Retinal pigment epithelial cell (primary cell): Measurements from ENCODE around the gene R3HDM2.

Experiments
- DNase-seq: peaks from one replicate; pipeline ENCODE4 v3.0.0-alpha.2; 2010; ENCODE audit warnings: low read depth
- H3K4me3 ChIP-seq: 2 replicates; pipeline ENCODE4 v1.5.1; 2011; ENCODE audit warnings: mild to moderate bottlenecking, low read length, control low read depth, moderate library complexity
- TF ChIP-seq, protein P1 (sequence below): conservative IDR thresholded peaks from 2 replicates; pipeline ENCODE4 v1.5.1; 2011; ENCODE audit warnings: low read depth, low read length, control low read depth, inconsistent platforms

The R3HDM2 gene

DNA sequence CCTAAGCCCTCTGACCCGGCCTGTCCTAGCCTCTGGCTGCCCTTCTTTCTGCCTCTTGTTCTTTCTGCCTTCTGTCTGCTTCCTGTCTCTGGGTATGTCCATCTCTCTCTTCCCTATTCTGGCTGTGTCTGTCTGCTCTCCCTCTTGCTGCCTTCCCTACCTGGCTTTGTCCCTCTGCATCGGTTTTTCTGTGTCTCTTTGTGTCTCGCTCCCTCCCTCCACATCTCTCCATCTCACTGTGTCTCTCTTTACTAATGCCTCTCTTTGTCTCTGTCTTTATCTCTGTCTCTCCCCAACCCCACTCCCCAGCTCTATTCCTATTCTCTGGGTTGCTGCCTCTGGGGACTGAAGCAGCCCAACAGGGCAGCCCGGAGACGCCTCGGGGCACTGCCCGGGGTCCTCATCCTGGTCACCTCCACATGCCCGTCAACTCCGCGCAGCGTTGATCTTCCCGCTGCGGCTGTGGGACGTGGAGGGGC is 191.2 kb downstream of the R3HDM2 start:
- TF ChIP-seq, protein P1, sequence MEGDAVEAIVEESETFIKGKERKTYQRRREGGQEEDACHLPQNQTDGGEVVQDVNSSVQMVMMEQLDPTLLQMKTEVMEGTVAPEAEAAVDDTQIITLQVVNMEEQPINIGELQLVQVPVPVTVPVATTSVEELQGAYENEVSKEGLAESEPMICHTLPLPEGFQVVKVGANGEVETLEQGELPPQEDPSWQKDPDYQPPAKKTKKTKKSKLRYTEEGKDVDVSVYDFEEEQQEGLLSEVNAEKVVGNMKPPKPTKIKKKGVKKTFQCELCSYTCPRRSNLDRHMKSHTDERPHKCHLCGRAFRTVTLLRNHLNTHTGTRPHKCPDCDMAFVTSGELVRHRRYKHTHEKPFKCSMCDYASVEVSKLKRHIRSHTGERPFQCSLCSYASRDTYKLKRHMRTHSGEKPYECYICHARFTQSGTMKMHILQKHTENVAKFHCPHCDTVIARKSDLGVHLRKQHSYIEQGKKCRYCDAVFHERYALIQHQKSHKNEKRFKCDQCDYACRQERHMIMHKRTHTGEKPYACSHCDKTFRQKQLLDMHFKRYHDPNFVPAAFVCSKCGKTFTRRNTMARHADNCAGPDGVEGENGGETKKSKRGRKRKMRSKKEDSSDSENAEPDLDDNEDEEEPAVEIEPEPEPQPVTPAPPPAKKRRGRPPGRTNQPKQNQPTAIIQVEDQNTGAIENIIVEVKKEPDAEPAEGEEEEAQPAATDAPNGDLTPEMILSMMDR: no peak
- DNase-seq: no peak
- peak overlapping the region; percentile 42 for H3K4me3 ChIP-seq

DNA sequence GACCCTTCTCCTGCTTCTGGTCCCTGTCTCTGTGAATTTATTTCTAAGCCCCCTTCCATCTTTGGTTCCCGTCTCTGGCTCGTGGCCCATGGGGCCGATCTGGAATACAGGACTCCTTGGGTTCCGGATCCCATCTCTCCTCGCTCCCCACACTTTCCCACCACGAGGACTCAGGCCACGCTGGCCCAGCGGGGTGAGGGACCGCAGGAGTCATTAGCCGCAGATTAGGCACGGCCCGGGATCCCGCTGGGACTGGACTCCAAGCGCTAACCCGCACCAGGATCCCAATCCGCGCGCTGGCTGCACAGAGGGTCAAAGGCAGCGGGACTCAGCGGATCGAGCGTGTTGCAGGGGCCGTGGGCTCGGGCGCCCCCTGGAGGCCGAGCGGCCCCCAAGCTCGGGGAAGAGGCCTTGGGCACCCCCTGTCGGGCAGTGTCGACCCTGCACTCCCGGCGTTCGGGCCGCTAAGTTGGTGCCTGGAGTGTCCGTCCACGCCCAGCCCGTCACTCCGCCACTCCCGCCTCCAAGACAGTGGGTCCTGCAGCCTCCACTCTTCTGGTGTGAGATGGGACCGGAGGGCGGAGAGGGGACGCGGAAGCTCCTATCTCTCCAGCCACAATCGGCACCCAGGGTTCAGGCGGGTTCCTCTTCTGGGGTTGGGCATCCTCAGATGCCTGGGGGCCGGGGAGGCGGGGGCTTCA is 191.8 kb downstream of the R3HDM2 start:
- TF ChIP-seq, protein P1: peak; percentile 100
- no peak for DNase-seq
- H3K4me3 ChIP-seq: peak overlapping the region; percentile 21

DNA sequence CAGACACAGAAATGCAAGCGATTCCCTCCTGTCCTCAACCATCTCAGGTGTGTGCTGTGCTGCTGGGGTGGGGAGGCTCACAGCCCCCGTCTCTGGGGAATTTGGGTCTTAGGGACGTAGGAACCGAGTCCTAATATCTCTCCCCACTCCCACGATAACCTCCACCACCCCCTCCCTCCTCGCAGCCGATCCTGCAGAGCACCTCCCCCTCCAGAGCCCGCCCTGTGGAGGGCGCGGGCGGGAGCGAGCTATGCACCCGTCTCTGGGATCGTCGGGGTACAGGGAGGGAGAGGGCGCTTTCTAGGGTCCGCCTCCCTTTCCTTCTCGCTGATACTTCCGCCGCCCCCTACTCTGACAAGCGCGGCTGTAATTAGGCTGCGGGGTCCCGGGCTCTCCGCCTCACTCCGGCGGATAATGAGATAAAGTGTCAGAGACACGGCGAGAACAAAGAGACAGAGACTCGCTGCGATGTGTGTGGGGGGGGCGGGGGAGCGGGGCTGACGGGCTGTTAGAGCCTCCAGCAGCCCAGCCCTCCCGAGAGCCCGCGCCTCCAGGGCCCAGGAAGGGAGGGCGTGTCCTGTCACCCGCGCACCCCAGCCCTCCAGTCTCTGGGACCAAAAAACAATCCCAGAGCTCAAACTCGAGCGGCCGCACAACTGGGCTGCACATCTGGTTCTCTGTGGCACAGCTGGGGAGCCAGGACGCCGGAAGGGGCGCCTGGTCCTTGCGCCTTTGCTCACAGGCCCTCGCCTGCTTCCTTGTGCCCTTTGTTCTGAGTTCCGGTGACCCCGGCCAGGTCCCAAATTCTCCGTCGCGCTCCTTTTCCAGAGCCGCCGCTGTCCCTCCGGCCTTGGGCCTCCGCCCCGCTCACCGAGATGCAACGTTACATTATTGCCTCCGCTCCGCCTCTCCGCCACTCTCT is 192.7 kb downstream of the R3HDM2 start:
- H3K4me3 ChIP-seq: peak overlapping the region; percentile 21
- no peak for DNase-seq
- TF ChIP-seq, protein P1: no peak

DNA sequence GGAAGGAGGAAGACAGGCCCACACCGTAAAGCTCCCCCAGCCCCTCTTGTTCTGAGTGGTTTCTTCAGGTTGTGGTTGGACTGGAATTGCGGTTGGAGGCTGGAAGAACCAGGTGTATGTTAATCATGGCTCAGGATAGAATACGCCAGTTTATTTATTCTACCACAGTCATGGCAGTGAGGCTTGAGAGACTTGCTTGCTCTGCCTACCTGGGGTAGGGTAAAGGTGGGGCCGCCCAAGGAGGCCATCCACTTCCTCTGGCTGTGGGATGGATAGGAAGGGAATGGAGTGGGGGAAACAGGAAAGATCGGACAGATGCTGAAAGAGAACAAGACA is 193.3 kb downstream of the R3HDM2 start:
- DNase-seq: no peak
- H3K4me3 ChIP-seq: no peak overlapping the region
- TF ChIP-seq, protein P1: no peak

DNA sequence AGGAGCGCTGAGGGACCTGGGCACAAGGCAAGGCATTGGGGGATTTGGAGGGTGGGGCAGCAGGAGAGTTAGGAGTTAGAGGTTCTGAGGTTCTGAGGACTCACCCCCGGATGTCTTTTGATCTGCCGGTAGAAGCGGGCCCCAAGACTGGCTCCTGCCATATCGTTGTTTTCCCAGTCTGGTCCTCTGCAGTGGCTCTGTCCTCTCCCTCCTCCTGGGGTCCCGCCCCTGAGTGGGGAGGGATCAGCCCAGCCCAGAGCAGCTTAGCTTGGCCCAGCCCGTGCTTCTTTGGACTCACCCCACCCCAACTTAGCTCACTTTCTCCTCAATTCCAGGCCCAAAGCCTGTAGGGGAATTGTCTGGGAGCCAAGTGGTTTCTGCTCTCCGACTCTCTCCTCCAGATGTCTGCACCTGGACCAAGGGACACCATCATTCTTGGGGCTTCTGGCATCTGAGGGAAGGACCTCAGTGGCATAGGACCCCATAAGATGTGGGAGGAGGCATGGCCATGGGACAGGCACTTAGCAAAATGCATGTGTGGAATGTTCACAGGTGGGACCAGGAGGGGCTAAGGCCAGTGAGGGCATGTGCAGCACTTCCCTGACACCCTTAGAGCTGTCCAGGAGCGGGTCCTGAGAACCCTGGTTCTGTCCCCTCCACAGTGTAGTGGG is 193.8 kb downstream of the R3HDM2 start:
- TF ChIP-seq, protein P1: no peak
- DNase-seq: no peak
- no peak overlapping the region for H3K4me3 ChIP-seq

DNA sequence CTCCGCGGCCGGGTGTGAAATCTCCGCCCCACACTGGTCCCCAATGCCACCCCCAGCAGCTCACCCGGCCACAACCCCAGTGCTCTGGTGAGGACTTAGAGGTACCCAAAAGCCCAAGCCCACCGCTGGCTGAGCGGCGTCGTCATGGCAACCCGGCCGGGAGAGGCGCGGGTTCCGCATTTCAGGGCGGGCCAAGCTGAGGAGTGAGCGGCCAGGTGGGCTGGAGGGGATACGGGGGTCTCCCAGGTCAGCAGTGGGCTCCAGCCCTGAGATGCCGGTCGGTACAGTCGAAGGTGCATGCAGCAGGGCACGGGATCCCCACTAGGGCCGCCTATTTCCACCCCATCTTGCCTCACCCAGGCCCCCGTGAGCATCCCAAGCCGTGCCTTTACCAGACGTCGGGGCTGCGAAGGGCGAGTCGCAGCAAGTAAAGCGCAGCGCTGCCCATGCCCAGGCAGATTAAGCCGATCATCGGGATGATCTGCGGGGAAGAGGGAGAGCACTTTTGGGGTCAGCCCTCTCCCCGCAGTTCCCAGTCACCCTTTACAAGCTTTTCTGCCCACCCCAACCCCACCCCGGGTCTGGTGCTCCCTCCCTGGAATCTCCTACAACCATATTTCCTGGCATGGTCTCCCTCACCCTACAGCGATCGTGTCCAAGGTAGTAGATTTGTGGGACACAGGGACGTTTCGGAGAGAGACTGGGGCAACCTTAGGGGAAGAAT is 194.5 kb downstream of the R3HDM2 start:
- H3K4me3 ChIP-seq: no peak overlapping the region
- TF ChIP-seq, protein P1: no peak
- no peak for DNase-seq
